PC-3 (cell line): ENCODE results near the gene NKD2.

Experiments
- EZH2 ChIP-seq: fragments of 300-600 bp; sonication (generic); IDR thresholded peaks from one replicate; pipeline ENCODE4 v1.6.1; 2017; ENCODE audit warnings: antibody characterized with exemption, mild to moderate bottlenecking, low read length; ENCODE audit not compliant: unreplicated experiment
- EZH2phosphoT487 ChIP-seq: fragments of 300-600 bp; sonication (generic); IDR thresholded peaks from 2 replicates; pipeline ENCODE4 v1.6.1; 2018; ENCODE audit warnings: mild to moderate bottlenecking, antibody characterized with exemption, low read length, borderline replicate concordance
- TF ChIP-seq, protein P1 (sequence below): fragments of 300-600 bp; sonication (generic); conservative IDR thresholded peaks from 2 replicates; pipeline ENCODE4 v1.5.1; 2017; ENCODE audit warnings: antibody characterized with exemption, low read depth, mild to moderate bottlenecking, low read length

DNA sequence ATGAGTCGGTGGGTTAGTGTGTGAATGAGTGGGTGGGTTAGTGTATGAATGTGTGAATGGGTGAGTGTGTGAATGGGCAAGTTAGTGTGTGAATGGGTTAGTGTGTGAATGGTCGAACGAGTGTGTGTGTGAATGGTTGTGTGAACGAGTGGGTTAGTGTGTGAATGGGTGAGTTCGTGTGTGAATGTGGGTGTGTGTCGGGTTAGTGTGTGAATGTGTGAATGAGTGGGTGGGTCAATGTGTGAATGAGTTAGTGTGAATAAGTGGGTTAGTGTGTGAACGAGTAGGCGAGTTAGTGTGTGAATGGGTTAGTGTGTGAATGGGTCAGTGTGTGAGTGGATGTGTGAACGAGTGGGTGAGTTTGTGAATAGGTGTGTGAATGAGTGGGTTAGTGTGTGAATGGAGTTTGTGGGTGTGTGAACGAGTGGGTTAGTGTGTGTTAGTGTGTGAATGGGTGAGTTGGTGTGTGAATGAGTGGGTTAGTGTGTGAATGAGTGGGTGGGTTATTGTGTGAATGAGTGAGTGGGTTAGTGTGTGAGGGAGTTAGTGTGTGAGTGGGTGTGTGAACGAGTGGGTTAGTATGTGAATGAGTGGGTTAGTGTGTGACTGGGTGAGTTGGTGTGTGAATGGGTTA is 38.8 kb downstream of the NKD2 start:
- TF ChIP-seq, protein P1, sequence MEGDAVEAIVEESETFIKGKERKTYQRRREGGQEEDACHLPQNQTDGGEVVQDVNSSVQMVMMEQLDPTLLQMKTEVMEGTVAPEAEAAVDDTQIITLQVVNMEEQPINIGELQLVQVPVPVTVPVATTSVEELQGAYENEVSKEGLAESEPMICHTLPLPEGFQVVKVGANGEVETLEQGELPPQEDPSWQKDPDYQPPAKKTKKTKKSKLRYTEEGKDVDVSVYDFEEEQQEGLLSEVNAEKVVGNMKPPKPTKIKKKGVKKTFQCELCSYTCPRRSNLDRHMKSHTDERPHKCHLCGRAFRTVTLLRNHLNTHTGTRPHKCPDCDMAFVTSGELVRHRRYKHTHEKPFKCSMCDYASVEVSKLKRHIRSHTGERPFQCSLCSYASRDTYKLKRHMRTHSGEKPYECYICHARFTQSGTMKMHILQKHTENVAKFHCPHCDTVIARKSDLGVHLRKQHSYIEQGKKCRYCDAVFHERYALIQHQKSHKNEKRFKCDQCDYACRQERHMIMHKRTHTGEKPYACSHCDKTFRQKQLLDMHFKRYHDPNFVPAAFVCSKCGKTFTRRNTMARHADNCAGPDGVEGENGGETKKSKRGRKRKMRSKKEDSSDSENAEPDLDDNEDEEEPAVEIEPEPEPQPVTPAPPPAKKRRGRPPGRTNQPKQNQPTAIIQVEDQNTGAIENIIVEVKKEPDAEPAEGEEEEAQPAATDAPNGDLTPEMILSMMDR: no peak
- TF ChIP-seq EZH2: no peak
- TF ChIP-seq EZH2phosphoT487: no peak
